ENCODE data around the gene VRK3.
A peak's percentile ranks its signal among the peaks of the same experiment; 100 is the strongest.
"Not testable (repeated sequence)": the region's sequence is repeated elsewhere in the genome, so short reads cannot be mapped to it uniquely, and the experiment has no call there.

Gene VRK3

GRCh38 chr19:50025022-50025793 is at the start of gene VRK3:
Gene VRK3, minus strand, starts transcription at chr19:50025372. Its CDS starts 9,210 bp downstream, at chr19:50016162.
- DNase-seq, result peak; percentile 98

DNA sequence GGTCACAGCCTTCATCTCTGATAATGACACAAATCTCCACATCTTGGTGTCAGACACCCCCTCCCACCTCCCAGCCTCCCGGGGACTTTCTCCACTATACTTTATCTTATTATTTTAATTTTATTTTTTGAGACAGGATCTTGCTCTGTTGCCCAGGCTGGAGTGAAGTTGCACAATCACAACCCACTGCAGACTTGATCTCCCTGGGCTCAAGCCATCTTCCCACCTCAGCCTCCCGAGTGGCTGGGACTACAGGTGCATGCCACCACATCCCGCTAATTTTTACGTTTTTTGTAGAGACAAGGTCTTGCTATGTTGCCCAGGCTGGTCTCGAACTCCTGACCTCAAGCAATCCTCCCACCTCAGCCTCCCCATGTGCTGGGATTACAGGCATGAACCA is 43.2 kb upstream of the VRK3 start:
- DNase-seq, result not testable (repeated sequence)

GRCh38 chr19:50067575-50067974 is 42.4 kb upstream of the VRK3 start:
- no peak for DNase-seq

DNA sequence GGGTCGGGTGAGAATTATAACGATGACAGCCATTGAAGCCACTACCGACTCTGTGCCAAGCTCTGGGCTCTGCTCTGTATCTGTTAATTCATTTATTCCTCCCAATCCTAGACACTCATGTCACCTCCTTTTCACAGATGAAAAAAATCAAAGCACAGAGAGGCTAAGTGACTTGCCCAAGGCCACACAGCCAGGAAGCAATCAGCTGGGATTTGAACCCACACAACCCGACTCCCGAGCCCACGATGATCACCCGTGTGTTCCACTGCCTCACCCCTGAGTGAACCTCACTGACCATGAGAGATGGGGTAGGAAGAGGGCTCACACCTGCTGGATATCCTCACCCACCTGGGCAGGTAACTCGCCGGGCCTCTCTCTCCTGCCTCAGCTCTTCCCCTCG is 40.8 kb upstream of the VRK3 start:
- no peak for DNase-seq

- DNase-seq, result no peak
Observed at GRCh38 chr19:50061650-50062049, 36.5 kb upstream of the VRK3 start.

GRCh38 chr19:50060107-50060506 is 34.9 kb upstream of the VRK3 start:
- no peak for DNase-seq

GRCh38 chr19:50059045-50059444 is 33.9 kb upstream of the VRK3 start:
- DNase-seq, result no peak

GRCh38 chr19:50058425-50058824 is 33.3 kb upstream of the VRK3 start:
- DNase-seq, result no peak

- DNase-seq, result no peak
Observed at GRCh38 chr19:50053119-50053518, 27.9 kb upstream of the VRK3 start.

DNA sequence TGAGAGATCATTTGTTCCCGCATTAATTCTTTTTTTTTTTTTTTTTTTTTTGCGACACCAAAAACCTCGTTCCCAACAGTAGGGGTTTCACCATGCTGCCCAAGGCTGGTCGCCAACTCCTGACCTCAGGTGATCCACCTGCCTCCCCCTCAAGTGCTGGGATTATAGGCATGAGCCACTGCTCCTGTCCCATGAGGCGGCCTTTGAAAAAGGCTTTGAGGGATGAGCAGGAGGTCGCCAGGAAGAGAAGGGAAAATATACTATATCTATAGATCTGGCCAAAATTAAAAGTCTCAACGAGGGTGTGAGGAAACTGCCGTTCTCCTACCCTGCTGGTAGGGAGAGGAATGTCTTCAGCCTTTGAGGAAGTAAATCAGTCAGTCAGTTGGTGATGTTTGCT is 26.8 kb upstream of the VRK3 start:
- DNase-seq, result no peak

- not testable (repeated sequence) for DNase-seq
Observed at GRCh38 chr19:50051228-50051895, 26.2 kb upstream of the VRK3 start.

DNA sequence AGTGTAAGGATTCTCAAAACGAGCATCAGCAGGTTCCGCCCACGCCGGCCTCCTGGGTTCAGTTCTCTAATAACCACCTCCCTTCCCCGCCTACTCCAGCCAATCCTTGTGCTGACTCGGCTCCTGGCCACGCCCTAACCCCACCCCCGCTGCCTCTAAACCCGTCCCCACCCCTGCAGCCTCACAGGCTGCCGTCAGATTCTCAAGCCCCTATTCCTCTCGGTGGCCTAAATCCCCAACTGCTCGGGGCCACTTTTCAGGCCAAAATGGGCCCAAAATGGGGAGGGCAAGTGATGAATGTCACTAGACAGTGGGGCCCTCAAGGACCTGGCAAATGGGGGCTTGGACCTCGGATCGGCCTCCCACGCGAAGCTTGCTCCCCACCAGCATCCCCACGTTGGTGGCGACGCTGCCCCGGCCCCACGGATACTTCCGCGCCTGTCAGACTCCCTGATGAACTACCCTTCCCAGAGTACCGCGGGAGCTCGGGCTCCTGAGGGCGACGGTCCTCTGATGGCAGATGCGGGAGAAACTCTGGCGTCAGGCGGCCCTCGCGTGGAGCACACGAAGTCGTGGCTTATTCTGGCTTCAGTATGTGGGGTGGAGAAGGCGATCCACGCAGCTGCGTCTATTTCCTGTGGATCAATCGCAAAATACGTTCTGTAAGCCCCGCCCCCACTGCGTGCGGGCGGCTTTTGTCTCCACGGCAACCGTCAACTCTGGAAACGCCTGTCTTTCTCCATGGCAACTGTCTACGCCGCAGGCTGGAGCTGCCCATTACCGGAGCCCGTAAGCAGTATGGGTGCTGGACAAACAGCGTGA is 25.4 kb upstream of the VRK3 start:
- peak; percentile 51 for DNase-seq

DNA sequence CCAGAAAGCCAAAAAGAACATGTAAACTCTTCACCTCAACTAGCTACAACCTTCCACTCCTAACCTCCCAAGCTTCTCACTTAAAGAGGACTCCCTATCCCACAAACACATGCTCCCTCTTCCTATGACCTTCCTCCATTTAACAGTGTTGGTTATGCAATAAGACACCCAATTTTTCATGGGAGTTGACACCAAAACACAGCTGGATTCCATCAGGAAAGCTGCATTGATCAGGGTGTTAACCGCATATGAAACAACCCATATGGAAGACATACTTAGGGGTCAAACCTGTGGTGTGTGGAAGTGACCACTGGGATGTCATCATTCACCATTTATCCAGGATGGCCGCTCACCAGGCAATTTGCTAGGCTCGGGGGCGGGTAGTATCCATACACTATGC is 22.5 kb upstream of the VRK3 start:
- DNase-seq, result no peak

DNA sequence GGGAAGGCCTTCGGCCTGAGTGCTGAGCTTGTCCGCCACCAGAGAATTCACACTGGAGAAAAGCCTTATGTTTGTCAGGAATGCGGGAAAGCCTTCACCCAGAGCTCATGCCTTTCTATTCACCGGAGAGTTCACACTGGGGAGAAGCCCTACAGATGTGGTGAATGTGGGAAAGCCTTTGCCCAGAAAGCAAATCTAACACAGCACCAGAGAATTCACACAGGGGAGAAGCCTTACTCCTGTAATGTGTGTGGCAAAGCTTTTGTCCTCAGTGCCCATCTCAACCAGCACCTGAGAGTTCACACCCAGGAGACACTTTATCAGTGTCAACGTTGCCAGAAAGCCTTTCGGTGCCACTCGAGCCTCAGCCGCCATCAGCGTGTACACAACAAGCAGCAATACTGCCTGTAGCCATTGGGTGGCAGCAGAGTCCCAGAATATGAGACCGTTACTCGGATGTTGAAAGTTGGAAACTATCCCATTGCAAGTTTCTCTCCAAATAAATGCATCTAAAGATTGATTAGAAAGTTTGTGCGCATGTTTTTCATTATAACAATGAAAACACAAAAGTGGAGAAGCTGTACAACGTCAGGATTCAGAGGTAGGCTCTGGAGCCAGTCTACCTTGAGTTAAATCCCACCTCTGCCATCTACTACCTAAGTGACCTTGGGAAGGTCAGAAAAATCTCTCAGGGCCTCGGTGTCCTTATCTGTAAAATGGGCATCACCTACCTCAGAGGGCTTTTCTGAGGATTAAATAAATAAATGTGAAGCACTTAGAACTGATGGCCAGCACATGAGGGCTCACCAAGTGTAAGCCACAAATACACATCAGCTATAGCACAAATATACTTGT is 21.7 kb upstream of the VRK3 start:
- no peak for DNase-seq

DNA sequence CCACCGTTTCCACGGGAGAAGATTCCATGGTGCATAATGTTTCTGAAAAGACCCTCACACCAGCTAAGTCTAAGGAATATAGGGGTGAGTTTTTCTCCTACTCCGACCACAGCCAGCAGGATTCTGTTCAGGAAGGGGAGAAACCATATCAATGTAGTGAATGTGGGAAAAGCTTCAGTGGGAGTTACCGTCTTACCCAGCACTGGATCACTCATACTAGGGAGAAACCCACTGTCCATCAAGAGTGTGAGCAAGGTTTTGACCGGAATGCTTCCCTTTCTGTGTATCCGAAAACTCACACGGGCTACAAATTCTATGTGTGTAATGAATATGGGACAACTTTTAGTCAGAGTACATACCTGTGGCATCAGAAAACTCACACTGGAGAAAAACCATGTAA is 19.8 kb upstream of the VRK3 start:
- DNase-seq, result no peak

- no peak for DNase-seq
Observed at GRCh38 chr19:50043967-50044366, 18.8 kb upstream of the VRK3 start.

GRCh38 chr19:50042363-50043024 is 17.3 kb upstream of the VRK3 start:
- DNase-seq, result no peak

DNA sequence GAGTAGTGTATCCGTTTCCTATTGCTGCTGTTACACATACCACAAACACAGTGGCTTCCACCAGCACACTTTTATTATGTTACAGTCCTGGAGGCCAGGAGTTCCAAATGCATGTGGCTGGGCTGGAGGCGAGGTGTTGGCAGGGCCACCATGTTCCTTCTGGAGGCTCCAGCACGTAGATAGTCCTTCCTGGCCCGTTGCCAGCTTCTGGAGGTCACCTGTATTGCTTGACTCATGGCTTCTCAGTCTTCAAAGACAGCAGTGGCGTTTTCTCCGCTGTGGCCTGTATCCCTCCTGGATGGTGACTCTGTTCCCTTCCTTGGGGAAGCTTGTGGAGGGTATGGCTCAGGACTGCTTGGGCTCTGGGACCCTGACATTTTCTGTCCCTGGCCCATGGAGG is 15.8 kb upstream of the VRK3 start:
- DNase-seq, result no peak

DNA sequence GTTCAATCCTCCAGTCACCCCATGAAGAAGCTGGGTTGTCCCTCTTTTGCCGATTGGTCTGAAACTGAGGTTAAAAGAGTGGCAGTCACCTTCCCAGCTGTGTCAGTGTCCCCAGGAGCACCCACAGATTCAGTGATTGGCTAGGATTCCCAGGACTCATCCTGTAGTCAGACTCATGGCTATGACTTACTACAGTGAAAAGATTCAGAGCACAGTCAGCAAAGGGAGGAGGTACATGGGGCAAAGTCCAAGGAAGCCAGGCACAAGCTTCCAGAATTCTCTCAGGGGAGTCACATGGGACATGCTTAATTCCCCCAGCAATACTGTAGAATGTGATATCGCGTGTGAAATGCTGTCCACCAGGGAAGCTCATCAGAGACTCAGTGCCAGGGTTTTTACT is 14.8 kb upstream of the VRK3 start:
- no peak for DNase-seq

GRCh38 chr19:50036908-50037307 is 11.7 kb upstream of the VRK3 start:
- no peak for DNase-seq

- no peak for DNase-seq
Observed at GRCh38 chr19:50030937-50031336, 5.8 kb upstream of the VRK3 start.

- no peak for DNase-seq
Observed at GRCh38 chr19:50030225-50030624, 5.1 kb upstream of the VRK3 start.
